HG02938 (cell line): ENCODE data around the gene ADCY2.

Source experiments
- ATAC-seq: cut with Tn5 transposase; IDR thresholded peaks from one replicate; pipeline ENCODE4 v1.9.1; 2021; ENCODE audit warnings: mild to moderate bottlenecking, moderate library complexity; ENCODE audit not compliant: unreplicated experiment

The ADCY2 gene

GRCh38 chr5:7813576-7813975, 417.6 kb downstream of the ADCY2 start:
- ATAC-seq: no peak

GRCh38 chr5:7814816-7815215, 418.9 kb downstream of the ADCY2 start:
- ATAC-seq: no peak

- peak; percentile 90 for ATAC-seq
Observed at GRCh38 chr5:7815892-7816534, 420.1 kb downstream of the ADCY2 start.

GRCh38 chr5:7816535-7816901, 420.6 kb downstream of the ADCY2 start:
- peak; percentile 30 for ATAC-seq

GRCh38 chr5:7822449-7822848, 426.5 kb downstream of the ADCY2 start:
- no peak for ATAC-seq

GRCh38 chr5:7823594-7823993, 427.7 kb downstream of the ADCY2 start:
- no peak for ATAC-seq

DNA sequence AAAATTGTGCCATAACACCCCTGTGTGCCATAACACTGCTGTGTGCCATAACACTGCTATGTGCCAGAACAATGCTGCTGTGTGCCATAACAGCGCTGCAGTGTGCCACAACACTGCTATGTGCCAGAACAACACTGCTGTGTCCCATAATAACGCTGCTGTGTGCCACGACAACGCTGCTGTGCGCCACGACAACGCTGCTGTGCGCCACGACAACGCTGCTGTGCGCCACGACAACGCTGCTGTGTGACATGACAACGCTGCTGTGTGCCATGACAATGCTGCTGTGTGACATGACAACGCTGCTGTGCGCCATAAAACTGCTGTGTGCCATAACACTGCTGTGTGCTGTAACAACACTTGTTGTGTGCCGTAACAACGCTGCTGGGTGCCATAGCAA, 429.1 kb downstream of the ADCY2 start:
- no peak for ATAC-seq

- ATAC-seq: no peak
Observed at GRCh38 chr5:7825630-7826029, 429.7 kb downstream of the ADCY2 start.

GRCh38 chr5:7827610-7828009, 431.7 kb downstream of the ADCY2 start:
- no peak for ATAC-seq

DNA sequence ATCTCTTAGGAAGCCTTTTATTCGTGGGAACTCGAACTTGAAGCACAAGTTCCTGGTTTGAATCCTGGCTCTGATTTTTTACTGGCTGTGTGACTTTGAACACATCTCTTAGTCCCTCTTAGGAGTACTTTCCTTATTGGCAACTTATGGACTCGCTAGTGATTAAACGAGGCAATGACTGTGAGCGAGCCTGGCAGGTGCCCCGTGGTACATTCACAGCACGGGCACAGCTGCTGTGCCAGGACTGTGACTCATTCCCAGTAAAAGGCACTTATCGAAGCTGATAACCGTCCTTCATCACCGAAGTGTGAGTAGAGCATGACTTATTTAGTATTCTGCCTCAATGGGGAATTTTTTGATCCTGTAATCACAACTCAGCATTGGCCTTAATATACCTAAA, 432.3 kb downstream of the ADCY2 start:
- ATAC-seq: no peak

DNA sequence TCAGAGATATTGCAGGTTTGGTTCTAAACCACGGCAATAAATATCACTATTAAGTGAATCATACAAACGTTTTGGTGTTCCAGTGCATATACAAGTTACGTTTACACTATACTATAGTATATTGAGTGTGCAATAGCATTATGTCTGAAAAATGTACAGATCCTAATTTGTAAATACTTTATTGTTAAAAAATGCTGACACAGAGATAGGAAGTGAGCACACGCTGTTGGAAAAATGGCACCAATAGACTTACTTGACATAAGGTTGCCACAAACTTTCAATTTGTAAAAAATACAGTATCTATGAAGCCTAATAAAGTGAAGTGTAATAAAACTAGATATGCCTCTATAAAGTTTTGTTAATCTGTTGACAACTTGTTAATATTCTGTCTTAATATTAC, 439.0 kb downstream of the ADCY2 start:
- ATAC-seq: no peak

- no peak for ATAC-seq
Observed at GRCh38 chr5:7837403-7837802, 441.5 kb downstream of the ADCY2 start.

DNA sequence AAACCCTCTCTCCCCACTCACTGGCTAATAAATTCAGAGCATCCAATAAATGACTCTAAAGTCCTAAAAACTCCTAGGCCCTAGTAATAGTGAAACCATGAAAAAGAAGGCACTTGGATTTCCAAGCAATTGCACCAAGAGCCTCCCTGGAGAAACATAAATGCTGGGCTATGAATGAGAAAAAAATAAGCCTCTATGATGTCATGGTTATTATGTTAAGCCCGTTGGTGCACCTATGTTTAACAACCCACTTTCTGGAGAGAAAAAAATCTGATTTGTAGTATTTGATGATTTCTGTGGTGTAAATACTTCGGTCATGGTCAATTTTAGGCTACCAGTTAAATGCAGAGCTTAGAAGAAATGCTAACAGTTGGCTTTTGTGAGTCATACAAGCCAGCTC, 446.6 kb downstream of the ADCY2 start:
- ATAC-seq: no peak

- no peak for ATAC-seq
Observed at GRCh38 chr5:7844901-7845300, 449.0 kb downstream of the ADCY2 start.

GRCh38 chr5:7845557-7845956, 449.6 kb downstream of the ADCY2 start:
- ATAC-seq: no peak

DNA sequence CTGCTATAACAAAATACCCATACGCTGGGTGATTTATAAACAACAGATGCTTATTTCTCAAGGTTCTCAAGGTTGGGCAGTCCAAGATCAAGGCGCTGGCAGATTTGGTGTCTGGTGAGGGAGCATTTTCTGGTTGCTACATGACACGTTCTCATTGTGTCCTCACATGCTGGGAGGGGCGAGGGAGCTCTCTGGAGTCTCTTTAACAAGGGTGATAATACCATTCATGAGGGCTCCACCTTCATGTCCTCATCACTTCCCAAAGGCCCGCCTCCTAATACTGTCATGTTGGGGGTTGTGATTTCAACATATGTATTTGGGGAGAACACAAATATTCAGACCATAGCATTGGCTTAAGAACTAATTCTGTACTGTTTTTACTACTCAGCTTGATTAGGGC, 450.4 kb downstream of the ADCY2 start:
- no peak for ATAC-seq

DNA sequence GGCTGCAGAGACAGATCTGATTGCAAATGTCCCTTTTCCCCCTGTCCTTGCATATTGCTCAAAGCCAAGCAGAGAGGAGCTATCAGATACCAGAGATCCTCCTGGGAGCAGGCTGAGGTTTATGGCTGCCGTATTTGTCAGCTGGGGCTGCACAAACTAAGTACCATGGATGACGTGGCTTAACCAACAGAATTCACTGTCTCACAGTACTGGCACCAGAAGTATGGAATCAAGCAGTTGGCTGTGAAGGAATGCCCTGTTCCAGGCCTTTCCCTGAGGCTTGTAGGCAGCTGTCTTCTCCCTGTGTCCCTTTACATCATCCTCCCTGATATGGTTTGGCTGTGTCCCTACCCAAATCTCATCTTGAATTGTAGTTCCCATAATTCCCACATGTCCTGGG, 452.4 kb downstream of the ADCY2 start:
- ATAC-seq: no peak

GRCh38 chr5:7849681-7850394, 453.9 kb downstream of the ADCY2 start:
- no peak for ATAC-seq

- ATAC-seq: no peak
Observed at GRCh38 chr5:7850395-7851239, 454.7 kb downstream of the ADCY2 start, which contains the start of gene CFAP90. Gene CFAP90 (minus strand): TSS chr5:7851133. CDS start chr5:7851021, 112 bp downstream.

GRCh38 chr5:7851240-7851592, 455.3 kb downstream of the ADCY2 start:
- ATAC-seq: no peak

DNA sequence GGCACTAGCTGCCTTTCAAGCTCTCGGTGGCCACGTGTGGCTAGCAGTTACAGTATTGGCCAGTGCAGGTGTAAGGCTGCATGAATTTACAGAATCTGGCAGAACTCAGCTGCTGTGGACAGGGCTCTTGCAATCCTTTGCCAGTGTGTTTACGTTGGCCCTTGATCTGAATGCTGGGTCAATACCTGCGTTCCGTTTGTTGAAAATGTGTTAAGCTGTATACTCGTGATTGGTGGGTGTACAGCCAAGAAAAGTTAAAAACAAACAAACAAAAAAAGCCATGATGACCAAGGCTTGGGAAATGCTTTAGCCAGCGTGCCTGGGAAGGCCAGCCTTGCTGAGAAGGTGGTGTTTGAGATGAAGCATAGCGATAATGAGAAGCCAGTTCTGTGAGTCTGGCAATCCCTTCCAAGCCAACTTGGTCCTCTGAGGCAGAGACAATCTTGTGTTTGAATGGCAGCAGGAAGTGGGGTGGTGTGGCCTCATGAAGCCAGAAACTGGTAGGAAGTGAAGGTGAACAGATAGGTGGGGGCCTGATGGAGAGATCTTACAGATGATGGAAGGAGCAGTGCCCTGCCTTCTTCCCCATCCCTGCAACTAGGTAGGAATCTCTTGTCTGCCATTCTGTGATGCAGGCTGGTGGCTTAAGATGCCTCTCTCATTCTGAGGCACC, 455.8 kb downstream of the ADCY2 start:
- no peak for ATAC-seq
